Daoy (cell line): ENCODE measurements around the gene C16orf54. TPM values are rescaled to one million over a fixed set of nuclear protein-coding genes. Genes with fewer than 3 reads are reported as not detected.
"Not testable (repeated sequence)": the region's sequence is repeated elsewhere in the genome, so short reads cannot be mapped to it uniquely, and the experiment has no call there.

Experiments used
- DNase-seq: peaks from one replicate; pipeline ENCODE4 v3.0.0-alpha.2; 2015; ENCODE audit warnings: low read depth
- total RNA-seq: library from RNA; depleted of rRNA; stranded (reverse); fragments of >200 nt; shearing (Covaris generic); gene quantifications from 2 replicates; pipeline ENCODE4 v1.2.3, GENCODE V29; 2014; rRNA removed

C16orf54 gene
- total RNA-seq, 1 experiment from 2014 or later = 0.11 TPM

DNA sequence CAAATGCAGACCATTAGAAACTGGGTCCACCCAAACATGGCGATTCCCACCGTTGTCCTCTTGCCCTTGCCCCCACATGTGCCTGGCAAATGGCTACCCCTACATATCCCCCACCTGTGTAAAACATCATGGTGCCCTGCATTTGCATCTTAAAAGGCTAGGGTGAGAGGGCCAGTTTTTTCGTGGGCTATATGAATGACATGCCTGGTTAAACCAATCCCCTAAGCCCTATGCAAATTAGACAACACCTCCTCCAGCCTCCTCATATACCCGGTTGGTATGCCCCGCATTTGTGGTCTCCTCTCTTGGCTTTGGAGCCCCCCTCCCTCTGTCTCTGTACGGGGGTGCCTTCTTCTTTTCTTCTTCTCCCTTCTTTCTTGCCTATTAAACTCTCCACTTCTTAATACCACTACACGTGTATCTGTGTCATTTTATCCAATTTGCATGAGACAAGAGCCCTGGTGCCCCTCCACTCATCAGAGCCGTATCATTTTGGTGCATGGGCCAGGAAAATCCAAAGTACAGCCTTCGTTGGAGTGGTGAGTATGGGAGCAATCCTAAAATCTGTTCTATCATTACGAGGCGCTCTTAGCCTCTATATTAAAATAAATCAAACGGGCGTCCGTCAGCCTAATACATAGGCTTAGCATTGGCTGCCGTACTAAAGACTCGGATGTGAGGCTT is 36.7 kb downstream of the C16orf54 start:
- no peak for DNase-seq

DNA sequence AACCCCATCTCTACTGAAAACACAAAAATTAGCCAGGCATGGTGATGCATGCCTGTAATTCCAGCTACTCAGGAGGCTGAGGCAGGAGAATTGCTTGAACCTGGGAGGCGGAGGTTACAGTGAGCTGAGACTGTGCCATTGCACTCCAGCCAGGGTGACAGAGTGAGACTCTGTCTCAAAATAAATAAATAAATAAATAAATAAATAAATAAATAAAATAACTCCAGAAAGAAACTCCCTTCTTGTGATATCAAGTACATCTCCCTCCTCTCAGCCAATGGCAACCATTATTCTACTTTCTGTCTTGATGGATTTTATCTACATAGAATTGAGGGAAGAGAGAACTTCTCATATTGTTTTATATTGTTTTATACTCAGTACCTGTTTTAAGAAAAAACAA is 38.6 kb downstream of the C16orf54 start:
- DNase-seq = not testable (repeated sequence)

DNA sequence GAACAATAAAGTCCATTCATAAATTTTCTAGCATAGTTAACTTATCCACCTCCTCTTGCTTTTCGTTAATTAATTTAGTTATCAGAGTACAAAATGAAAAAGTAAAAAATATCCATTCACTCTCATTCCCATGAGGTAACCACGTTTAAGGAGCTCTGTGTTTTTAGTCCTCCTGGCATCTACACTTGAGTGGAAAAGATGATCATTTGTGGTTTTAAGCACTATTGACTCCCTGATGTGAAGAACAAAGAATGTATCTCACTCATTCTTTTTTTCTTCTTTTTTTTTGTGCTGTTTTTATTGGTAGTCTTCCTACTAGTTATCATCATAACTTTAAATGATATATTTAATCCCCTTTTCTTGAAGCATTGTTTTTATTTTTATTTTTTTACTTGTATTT is 40.8 kb downstream of the C16orf54 start:
- no peak for DNase-seq

DNA sequence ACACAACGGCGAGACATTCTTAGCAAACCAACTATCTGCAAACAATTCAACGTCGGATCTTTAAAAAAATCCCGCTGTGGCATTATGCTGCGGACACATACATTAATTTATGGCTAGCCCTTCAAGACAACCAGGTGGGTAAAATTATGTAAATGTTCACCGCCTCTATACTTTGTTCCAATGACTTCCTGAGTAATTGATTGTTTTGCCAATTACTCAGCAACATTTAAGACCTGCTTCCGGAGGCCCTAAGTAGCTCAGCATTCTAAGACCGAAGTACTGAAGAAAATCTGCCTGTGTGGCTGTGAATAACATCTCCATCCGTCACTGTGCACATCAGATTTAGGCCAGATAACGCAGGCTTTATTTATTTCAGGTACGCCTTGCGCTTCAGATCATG is 43.5 kb downstream of the C16orf54 start:
- no peak for DNase-seq

DNA sequence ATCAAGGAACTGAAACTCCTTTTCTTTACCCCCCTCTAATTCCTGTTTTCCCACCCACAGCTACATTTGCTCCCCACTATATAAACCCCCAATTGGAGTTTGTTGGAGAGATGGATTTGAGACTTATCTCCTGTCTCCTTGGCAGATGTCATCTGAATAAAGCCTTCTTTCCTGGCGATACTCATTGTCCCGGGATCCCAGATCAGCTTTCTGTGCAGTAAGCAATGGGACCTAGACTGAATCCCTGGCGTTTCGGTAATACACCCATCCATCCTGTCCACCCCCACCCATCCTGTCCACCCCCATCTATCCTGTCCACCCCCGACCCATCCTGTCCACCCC is 44.6 kb downstream of the C16orf54 start:
- no peak for DNase-seq

DNA sequence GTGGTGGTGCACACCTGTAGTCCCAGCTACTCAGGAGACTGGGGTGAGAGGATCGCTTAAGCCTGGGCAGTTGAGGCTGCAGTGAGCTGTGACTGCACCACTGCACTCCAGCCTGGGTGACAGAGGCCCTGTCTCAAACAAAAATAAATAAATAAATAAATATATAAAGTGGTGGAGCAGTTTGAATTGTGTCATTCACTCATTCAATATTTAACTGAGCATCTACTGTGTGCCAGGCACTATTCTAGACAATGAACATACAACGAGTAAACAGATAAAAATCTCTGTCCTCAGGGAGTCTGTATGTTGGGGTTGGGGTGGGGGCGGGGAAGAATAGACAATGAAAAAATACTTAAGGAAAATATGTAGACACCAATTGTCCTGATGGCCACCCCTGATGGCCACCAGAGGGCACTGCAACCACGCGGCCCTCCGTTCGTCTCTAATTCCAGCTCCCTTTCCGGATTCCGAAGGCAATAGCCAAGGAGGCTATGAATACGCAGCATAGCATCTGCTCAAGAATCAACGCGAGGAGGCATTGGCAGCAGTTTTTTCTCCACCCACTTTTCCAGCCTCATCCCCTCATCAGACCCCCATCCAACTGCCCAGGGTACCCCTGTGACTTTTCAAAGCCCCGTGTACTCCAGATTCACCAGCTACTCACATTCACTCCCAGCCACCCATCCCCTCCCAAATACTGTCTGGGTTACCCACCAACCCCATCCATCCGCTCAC is 45.4 kb downstream of the C16orf54 start:
- peak; percentile 86 for DNase-seq

DNA sequence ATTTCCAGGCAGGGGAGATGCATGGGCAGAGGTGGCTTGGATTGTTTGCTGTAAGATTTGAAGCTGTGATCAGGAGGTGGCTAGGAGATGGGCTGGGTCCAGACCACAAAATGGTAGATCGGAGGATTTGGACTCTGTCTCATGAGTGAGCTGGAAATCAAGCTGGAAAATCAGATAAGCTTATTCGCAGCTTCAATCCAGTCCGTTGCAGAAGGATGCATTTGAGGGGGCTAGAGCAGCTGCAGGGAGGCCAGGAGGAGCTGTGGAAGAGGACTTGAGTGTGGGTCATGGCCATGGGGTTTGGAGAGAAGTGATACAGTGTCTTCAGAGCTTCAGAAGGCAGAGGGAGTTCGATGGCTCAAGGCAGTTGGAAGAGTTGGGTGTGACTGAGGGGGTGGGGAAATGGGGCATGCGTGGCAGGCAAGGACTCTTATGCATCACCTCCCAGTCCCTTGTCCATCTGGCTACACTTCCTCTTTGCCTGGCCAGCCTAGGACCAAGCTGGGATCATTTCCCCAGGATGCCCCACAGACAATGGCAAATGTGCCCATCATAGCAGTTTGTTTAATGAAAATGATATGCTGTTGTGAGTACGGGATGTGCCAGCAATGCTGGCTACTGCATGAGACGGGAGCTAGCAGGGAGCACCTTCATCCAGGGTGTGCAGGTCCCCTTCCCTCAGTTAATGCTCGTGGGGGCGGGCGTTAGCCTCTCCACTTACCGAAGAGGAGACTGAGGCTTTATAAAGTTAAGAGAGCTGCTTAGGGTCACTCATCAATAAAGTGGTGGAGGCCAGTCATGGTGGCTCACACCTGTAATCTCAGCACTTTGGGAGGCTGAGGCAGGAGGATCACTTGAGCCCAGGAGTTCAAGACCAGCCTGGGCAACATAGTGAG is 46.2 kb downstream of the C16orf54 start:
- no peak for DNase-seq

DNA sequence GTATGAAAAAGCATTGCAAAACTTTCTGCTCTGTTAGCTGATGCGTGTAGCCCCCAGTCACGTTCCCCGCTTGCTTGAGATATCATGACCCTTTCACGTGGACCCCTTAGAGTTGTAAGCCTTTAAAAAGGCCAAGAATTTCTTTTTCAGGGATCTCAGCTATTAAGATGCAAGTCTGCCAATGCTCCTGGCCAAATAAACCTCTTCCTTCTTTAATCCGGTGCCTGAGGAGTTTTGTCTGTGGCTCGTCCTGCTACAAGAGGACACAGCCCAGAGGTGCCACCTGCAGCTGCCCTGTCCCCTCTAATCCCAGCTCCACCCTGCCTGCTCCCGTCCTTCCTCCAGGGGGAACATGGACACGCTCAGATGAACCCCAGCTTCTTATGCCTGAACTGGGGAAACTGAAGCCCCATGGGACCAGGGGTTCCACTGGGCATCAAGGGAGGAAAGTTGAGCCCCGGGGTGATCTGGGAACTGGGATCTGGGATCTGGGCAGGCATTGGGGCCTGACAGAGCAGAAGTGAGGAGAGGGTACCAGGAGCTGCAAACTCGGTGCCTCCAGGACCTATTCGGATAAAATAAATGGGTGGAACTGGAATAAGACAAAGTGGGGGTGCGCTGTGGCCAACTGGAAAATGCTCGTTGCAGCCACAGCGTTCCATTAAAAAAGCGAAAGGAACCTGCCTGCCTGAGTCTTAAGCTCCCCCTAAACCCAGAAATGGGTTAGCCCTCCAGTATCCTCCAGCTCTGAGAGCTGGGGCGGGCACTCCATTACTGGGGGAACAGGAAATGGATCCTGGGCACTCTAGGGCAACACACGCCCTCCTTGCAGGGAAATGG is 47.1 kb downstream of the C16orf54 start:
- DNase-seq = no peak

DNA sequence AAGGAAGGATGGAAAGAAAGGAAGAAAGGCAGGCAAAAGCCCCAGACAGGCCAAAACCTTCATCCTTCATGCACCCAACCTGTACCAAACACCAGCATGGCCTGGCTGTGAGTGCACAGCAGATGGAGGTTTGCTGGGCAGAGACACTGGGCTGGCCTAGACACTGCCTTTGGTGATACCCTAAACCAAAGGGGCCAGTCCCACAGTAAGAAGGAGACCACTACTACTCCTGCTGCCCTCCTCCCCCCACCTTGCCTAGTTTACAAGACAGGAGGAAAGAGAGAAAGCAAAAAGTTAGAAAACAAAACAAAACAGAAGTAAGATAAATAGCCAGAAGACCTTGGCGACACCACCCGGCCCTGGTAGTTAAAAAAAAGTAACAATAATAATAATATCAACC is 47.7 kb downstream of the C16orf54 start:
- DNase-seq = no peak

DNA sequence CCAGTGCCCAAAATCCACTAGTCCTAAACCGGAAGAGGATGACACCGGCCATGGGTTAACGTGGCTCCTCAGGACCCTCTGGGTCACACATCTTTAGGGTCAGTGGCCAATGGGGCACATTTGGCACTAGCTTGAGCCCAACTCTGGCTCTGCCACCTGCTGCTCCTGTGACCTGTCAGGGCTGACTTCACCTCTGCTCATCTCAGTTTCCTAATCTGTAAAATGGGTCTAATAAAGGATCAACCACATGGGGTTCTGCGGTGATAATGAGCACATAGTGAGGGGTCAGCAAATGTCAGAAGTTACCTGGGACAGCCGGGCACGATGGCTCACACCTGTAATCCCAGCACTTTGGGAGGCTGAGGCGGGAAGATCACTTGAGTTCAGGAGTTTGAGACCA is 48.4 kb downstream of the C16orf54 start:
- no peak for DNase-seq

DNA sequence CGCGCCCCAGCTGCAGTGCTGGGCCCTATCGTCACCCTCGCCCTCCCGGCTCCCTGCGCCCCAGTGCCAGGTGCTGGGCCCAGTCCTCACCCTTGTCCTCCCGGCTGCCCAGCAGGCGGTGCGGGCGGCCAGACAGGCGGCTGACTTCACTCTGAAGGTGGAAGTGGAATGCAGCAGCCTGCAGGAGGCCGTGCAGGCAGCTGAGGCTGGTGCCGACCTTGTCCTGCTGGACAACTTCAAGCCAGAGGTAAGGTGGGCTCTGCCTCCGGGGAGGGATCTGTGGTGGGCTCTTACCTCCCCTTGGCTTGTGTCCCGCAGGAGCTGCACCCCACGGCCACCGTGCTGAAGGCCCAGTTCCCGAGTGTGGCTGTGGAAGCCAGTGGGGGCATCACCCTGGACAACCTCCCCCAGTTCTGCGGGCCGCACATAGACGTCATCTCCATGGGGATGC is 48.9 kb downstream of the C16orf54 start:
- DNase-seq = no peak

DNA sequence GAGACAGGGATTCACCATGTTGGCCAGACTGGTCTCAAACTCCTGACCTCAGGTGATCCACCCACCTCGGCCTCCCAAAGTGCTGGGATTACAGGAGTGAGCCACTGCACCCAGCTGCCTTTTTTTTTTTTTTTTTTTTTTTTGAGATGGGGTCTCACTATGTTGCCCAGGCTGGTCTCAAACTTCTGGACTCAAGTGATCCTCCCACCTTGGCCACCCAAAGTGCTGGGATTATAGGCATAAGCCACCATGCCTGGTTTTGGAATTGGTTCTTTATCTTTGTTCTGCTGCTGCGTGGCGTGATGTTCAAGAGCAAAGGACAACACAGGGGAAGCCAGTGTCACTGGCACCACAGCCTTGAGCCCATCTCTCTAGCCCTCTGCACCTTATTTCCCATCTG is 50.1 kb downstream of the C16orf54 start:
- DNase-seq = not testable (repeated sequence)

DNA sequence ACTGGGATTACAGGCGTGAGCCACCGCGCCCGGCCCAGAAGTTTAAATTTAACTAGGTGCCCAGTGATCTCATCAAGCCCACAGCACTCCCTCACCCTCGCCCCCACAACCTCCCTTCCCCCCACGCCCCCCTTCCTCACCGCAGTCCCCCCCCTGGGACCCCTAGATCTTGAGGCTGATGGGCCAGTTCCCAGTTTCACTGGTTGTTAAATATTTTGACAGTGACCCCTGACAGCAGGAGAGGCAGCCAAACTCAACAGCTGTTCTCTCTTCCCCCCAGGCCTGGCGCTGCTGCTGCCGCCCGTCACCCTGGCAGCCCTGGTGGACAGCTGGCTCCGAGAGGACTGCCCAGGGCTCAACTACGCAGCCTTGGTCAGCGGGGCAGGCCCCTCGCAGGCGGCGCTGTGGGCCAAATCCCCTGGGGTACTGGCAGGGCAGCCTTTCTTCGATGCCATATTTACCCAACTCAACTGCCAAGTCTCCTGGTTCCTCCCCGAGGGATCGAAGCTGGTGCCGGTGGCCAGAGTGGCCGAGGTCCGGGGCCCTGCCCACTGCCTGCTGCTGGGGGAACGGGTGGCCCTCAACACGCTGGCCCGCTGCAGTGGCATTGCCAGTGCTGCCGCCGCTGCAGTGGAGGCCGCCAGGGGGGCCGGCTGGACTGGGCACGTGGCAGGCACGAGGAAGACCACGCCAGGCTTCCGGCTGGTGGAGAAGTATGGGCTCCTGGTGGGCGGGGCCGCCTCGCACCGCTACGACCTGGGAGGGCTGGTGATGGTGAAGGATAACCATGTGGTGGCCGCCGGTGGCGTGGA is 51.2 kb downstream of the C16orf54 start:
- DNase-seq = no peak

DNA sequence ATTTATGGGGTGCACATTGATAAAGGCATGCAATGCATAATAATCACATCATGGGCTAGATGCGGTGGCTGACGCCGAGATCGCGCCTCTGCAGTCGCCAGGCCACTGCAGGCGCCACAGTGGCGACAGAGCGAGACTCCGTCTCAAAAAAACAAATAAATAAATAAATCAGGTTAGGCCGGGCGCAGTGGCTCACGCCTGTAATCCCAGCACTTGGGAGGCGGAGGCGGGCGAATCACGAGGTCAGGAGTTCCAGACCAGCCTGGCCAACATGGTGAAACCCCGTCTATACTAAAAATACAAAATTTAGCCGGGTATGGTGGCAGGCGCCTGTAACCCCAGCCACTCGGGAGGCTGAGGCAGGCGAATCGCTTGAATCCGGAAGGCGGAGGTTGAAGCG is 53.2 kb downstream of the C16orf54 start:
- DNase-seq = not testable (repeated sequence)

Other genes with a start within 250 kb of the C16orf54 start
- 2.5 and 6.6 TPM in 2 replicates for gene NPIPB12, start 239.6 kb downstream of the C16orf54 start, total RNA-seq
- gene SPN, start 82.7 kb downstream of the C16orf54 start, total RNA-seq = 0.40 and 0.89 TPM in 2 replicates
- 0.11 TPM in 1 of 2 replicates, not detected in the other for gene QPRT, start 66.8 kb downstream of the C16orf54 start, total RNA-seq
- gene ZG16, start 32.3 kb upstream of the C16orf54 start, total RNA-seq = not detected in 2 replicates
- gene KIF22, start 44.8 kb upstream of the C16orf54 start, total RNA-seq = 104 and 111 TPM in 2 replicates
- gene MAZ, start 60.5 kb upstream of the C16orf54 start, total RNA-seq = 120 and 132 TPM in 2 replicates
- 0.29 TPM in 1 of 2 replicates, not detected in the other for gene PRRT2, start 66.2 kb upstream of the C16orf54 start, total RNA-seq
- 50.0 and 78.6 TPM in 2 replicates for gene PAGR1, start 70.2 kb upstream of the C16orf54 start, total RNA-seq
- 60.5 and 71.4 TPM in 2 replicates for gene MVP, start 74.5 kb upstream of the C16orf54 start, total RNA-seq
- gene CDIPT, start 117.2 kb upstream of the C16orf54 start, total RNA-seq = 33.5 and 46.1 TPM in 2 replicates
- 2.6 and 27.0 TPM in 2 replicates for gene SEZ6L2, start 153.6 kb upstream of the C16orf54 start, total RNA-seq
- 0.89 and 2.2 TPM in 2 replicates for gene ASPHD1, start 154.5 kb upstream of the C16orf54 start, total RNA-seq
- gene KCTD13, start 180.2 kb upstream of the C16orf54 start, total RNA-seq = 9.0 and 24.2 TPM in 2 replicates
- 39.8 and 41.9 TPM in 2 replicates for gene TMEM219, start 216.1 kb upstream of the C16orf54 start, total RNA-seq
- gene TAOK2, start 227.9 kb upstream of the C16orf54 start, total RNA-seq = 25.2 and 26.5 TPM in 2 replicates
- gene HIRIP3, start 249.6 kb upstream of the C16orf54 start, total RNA-seq = 8.8 and 14.0 TPM in 2 replicates